Articular chondrocyte of knee joint (primary cell): ENCODE measurements around the gene KIF21B. TPM values are rescaled to one million over a fixed set of nuclear protein-coding genes. Genes with fewer than 3 reads are reported as not detected.

Experiments used
- small RNA-seq: library from RNA; depleted of rRNA; stranded (forward); fragments of <200 nt; gene quantifications from one replicate; pipeline ENCODE3, GENCODE V24; 2012
- total RNA-seq: library from RNA; depleted of rRNA; stranded (reverse); fragments of >200 nt; gene quantifications from 2 replicates; pipeline ENCODE4 v1.2.3, GENCODE V29; 2012

KIF21B gene
- 0.22 and 0.39 TPM in 2 replicates for total RNA-seq

GRCh38 chr1:201023517-201023902 is at the start of gene KIF21B:
Gene KIF21B, minus strand, starts transcription at chr1:201023714. Its CDS starts 331 bp downstream, at chr1:201023383.

Small RNA genes within 50 kb of the gene (small RNA-seq; reads per million reads assigned to genes)
- not detected for gene RNU6-704P

Other genes starting within 250 kb of the KIF21B start
- not detected in 2 replicates for gene GPR25, start 150.7 kb downstream of the KIF21B start, total RNA-seq
- gene INAVA, start 128.8 kb downstream of the KIF21B start, total RNA-seq, result under 0.01 TPM in 2 replicates
- not detected in 2 replicates for gene CACNA1S, start 88.7 kb upstream of the KIF21B start, total RNA-seq
- gene ASCL5, start 103.5 kb upstream of the KIF21B start, total RNA-seq, result not detected in 2 replicates
- 64.3 and 67.6 TPM in 2 replicates for gene TMEM9, start 130.8 kb upstream of the KIF21B start, total RNA-seq
- not detected in 2 replicates for gene IGFN1, start 167.1 kb upstream of the KIF21B start, total RNA-seq